Caco-2 (cell line): ENCODE results near the gene SLCO1B3. TPM values are rescaled to one million over a fixed set of nuclear protein-coding genes. Genes with fewer than 3 reads are reported as not detected.
A peak's percentile ranks its signal among the peaks of the same experiment; 100 is the strongest.

Experiments
- BruUV-seq: library from RNA; stranded (reverse); fragments of 400-500 nt; replicated peaks from 2 replicates; lab custom pipeline; 2021; lab: Mats Ljungman, UMichigan
- CTCF ChIA-PET: fragments of 300-600 bp; sonication (Branson Sonifier 250); formaldehyde crosslinking; loops from one replicate; lab custom pipeline; 2022; ENCODE audit warnings: antibody characterized with exemption; lab: Charles Lee
- POLR2A ChIA-PET: fragments of 300-600 bp; sonication (Branson Sonifier 250); formaldehyde crosslinking; loops from one replicate; lab custom pipeline; 2022; ENCODE audit warnings: antibody characterized with exemption; lab: Charles Lee
- DNase-seq, 2 experiments: peaks; one replicate each; pipeline versions ENCODE4 v3.0.0 to v3.0.0-alpha.2; 2020 to 2022
- H3K27me3 ChIP-seq: replicated peaks from 2 replicates; pipeline ENCODE4 v1.6.0; 2011; ENCODE audit warnings: low read length; ENCODE audit not compliant: control insufficient read depth, insufficient read depth
- H3K36me3 ChIP-seq: 2 replicates; pipeline ENCODE4 v1.5.1; 2011; ENCODE audit warnings: low read length; ENCODE audit not compliant: control insufficient read depth, insufficient read depth
- H3K4me1 ChIP-seq: fragments of 250-450 bp; sonication (Bioruptor Pico); 2 replicates; pipeline ENCODE4 v1.5.1; 2020; ENCODE audit warnings: mild to moderate bottlenecking
- H3K4me3 ChIP-seq: 2 replicates; pipeline ENCODE4 v1.5.1; 2011; ENCODE audit warnings: low read depth, mild to moderate bottlenecking, control low read depth, low read length
- H3K9me3 ChIP-seq: fragments of 250-450 bp; sonication (Bioruptor Pico); 2 replicates; pipeline ENCODE4 v1.5.1; 2020; ENCODE audit warnings: mild to moderate bottlenecking, moderate library complexity
- H3K27ac Mint-ChIP-seq: one replicate; pipeline ENCODE4 v1.8.0; 2022; ENCODE audit warnings: mixed read lengths; ENCODE audit not compliant: unreplicated experiment
- H3K27me3 Mint-ChIP-seq: one replicate; pipeline ENCODE4 v1.8.0; 2022; ENCODE audit warnings: mixed read lengths; ENCODE audit not compliant: insufficient read depth, unreplicated experiment
- H3K36me3 Mint-ChIP-seq: one replicate; pipeline ENCODE4 v1.8.0; 2022; ENCODE audit warnings: mild to moderate bottlenecking, mixed read lengths; ENCODE audit not compliant: insufficient read depth, unreplicated experiment
- H3K4me1 Mint-ChIP-seq: one replicate; pipeline ENCODE4 v1.8.0; 2022; ENCODE audit warnings: low read depth, mixed read lengths; ENCODE audit not compliant: unreplicated experiment
- H3K4me3 Mint-ChIP-seq: one replicate; pipeline ENCODE4 v1.8.0; 2022; ENCODE audit warnings: mild to moderate bottlenecking, moderate library complexity, mixed read lengths; ENCODE audit not compliant: unreplicated experiment
- H3K9me3 Mint-ChIP-seq: one replicate; pipeline ENCODE4 v1.8.0; 2022; ENCODE audit warnings: mixed read lengths; ENCODE audit not compliant: unreplicated experiment
- CTCF ChIP-seq, 2 experiments: fragments of 200-600 bp in 1 of 2; IDR thresholded peaks; 1 replicate in 1 of 2; 2 replicates in 1 of 2; pipeline versions ENCODE4 v1.5.1 to v1.8.0; 2011 to 2022; ENCODE audit warnings: antibody characterized with exemption in 1 of 2, control low read depth in 1 of 2, inconsistent platforms in 1 of 2, low read depth in 1 of 2, low read length in 1 of 2, mild to moderate bottlenecking in 1 of 2, moderate library complexity in 1 of 2; ENCODE audit not compliant: insufficient read depth in 1 of 2, severe bottlenecking in 1 of 2, unreplicated experiment in 1 of 2
- intact Hi-C: fragments of 100-400 bp; cut with micrococcal nuclease; formaldehyde crosslinking; loops from one replicate; pipeline ENCODE4 v1.10.0; 2022; ENCODE audit not compliant: unreplicated experiment
- total RNA-seq: library from RNA; stranded (reverse); gene quantifications from 2 replicates; pipeline ENCODE4 v1.2.3, GENCODE V29; 2022

SLCO1B3 gene
- total RNA-seq, 1 experiment from 2014 or later = 0.20 TPM

- peaks cover 4% of the 10 kb centered on the region for H3K27me3 Mint-ChIP-seq
- H3K9me3 ChIP-seq = no peaks in the 10 kb centered on the region
- DNase-seq = peak in 1 of 2 experiments; percentile 57
- peaks cover 4% of the 10 kb centered on the region for H3K4me1 Mint-ChIP-seq
- H3K36me3 Mint-ChIP-seq = no peaks in the 10 kb centered on the region
- H3K27ac Mint-ChIP-seq = no peak overlapping the region
- H3K9me3 Mint-ChIP-seq = no peaks in the 10 kb centered on the region
- no TSS peak for BruUV-seq
- H3K4me3 Mint-ChIP-seq = no peak overlapping the region
- peaks cover 1% of the 10 kb centered on the region; the same call in 1 of the 2 replicates for H3K4me1 ChIP-seq
- intact Hi-C loops = loop anchor here (1.0 kb wide), 3 partner anchors 116 to 304 kb away; no protein-coding TSS in a partner anchor
- no peaks in the 10 kb centered on the region for H3K27me3 ChIP-seq
- CTCF ChIA-PET = interaction anchor here (0.6 to 0.9 kb wide), 5 partner anchors 14 to 487 kb away, joined by 3 to 5 read pairs (median 4); partner anchors contain the start of gene PYROXD1
- no peaks in the 10 kb centered on the region for H3K36me3 ChIP-seq
- H3K4me3 ChIP-seq = no peak overlapping the region
- POLR2A ChIA-PET = no interaction called here
- TF ChIP-seq CTCF (IDR thresholded peaks at IDR 0.05; ENCODE audit: insufficient read depth in 1 of 2, low read depth in 1 of 2, low read length in 1 of 2, severe bottlenecking in 1 of 2, unreplicated experiment in 1 of 2) = peak; percentile 61 to 76
Measured at GRCh38 chr12:20950248-20950647, 139.7 kb downstream of the SLCO1B3 start.

GRCh38 chr12:20963303-20963702 lies 152.8 kb downstream of the SLCO1B3 start:
- Histone ChIP-seq H3K27me3 (no peaks in the 10 kb centered on the region), H3K4me1 (peaks cover 9% of the 10 kb centered on the region; the same call in 1 of the 2 replicates), H3K4me3 (no peak overlapping the region), H3K36me3 (no peaks in the 10 kb centered on the region), H3K9me3 (peaks cover 14% of the 10 kb centered on the region)
- TF ChIP-seq CTCF (IDR thresholded peaks at IDR 0.05; ENCODE audit: insufficient read depth in 1 of 2, low read depth in 1 of 2, low read length in 1 of 2, severe bottlenecking in 1 of 2, unreplicated experiment in 1 of 2) = no peak
- H3K27me3 Mint-ChIP-seq = no peaks in the 10 kb centered on the region
- H3K4me3 Mint-ChIP-seq = no peak overlapping the region
- intact Hi-C loops = no loop called here
- no peak for DNase-seq
- no TSS peak for BruUV-seq
- no peak overlapping the region for H3K27ac Mint-ChIP-seq
- POLR2A ChIA-PET = no interaction called here
- CTCF ChIA-PET = interaction anchor here (1.3 kb wide), 1 partner anchor 13 kb away, joined by 5 read pairs; no protein-coding TSS in a partner anchor
- H3K4me1 Mint-ChIP-seq = peaks cover 7% of the 10 kb centered on the region
- peaks cover 10% of the 10 kb centered on the region for H3K9me3 Mint-ChIP-seq
- H3K36me3 Mint-ChIP-seq = no peaks in the 10 kb centered on the region

GRCh38 chr12:20963762-20964161 lies 153.3 kb downstream of the SLCO1B3 start:
- BruUV-seq = no TSS peak
- Mint-ChIP-seq H3K27me3 (no peaks in the 10 kb centered on the region), H3K27ac (no peak overlapping the region), H3K4me3 (no peak overlapping the region), H3K4me1 (peaks cover 7% of the 10 kb centered on the region), H3K9me3 (peaks cover 10% of the 10 kb centered on the region), H3K36me3 (no peaks in the 10 kb centered on the region)
- Histone ChIP-seq H3K36me3 (no peaks in the 10 kb centered on the region), H3K9me3 (peaks cover 14% of the 10 kb centered on the region), H3K4me3 (no peak overlapping the region), H3K27me3 (no peaks in the 10 kb centered on the region), H3K4me1 (peaks cover 9% of the 10 kb centered on the region; the same call in 1 of the 2 replicates)
- POLR2A ChIA-PET = no interaction called here
- peak in 1 of 2 experiments; percentile 36 for DNase-seq
- intact Hi-C loops = no loop called here
- no peak for TF ChIP-seq CTCF (IDR thresholded peaks at IDR 0.05; ENCODE audit: insufficient read depth in 1 of 2, low read depth in 1 of 2, low read length in 1 of 2, severe bottlenecking in 1 of 2, unreplicated experiment in 1 of 2)
- CTCF ChIA-PET = interaction anchor here (1.3 kb wide), 1 partner anchor 13 kb away, joined by 5 read pairs; no protein-coding TSS in a partner anchor

Other genes starting within 250 kb of the SLCO1B3 start
- gene SLCO1C1, start 115.4 kb upstream of the SLCO1B3 start, total RNA-seq = not detected in 2 replicates